ENCODE data around the gene GRB7. TPM values are rescaled to one million over a fixed set of nuclear protein-coding genes. Genes with fewer than 3 reads are reported as not detected.

GRB7 gene
- total RNA-seq, 1 experiment from 2014 or later, result 0.11 TPM

DNA sequence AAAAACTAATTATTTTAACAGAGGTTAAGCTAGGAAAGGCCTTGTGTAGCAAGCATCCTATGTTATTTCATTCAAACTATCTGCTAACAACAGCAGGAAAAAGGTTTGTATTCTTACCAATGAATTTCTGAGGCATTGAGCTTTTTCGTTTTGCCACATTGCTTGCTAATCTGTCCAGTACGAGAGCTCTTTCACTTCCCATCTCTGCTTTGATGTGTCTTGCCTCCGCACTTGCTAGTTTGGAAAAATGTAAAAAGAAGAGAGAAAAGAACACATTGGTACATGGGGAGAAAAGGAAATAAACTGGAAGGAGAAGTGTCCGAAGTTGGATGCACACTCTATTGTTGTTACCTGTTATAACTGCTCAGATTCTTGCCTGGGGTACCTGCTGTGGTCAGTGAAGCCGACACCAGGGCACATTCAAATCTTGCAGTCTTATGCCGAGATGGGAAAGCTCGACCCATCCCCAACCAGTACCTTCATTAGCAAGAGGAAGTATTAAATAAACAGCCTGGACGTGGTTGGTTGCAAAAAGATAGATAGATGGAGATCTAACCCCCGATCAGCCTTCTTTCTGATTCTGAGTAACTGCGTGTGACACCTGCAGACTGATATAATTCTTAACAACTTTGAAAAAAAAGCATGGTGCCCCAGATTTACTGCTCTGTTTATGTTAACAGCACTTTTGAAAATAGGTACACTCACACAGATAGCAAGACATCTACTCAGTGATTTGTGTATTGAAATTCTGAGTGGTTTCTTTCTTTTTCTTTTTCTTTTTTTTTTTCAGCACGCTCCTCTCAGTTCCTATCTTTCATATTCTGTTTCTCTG lies 40.0 kb downstream of the GRB7 start:
- in situ Hi-C loops (cut with HindIII; ENCODE audit: low pct_unique_long_range_greater_than_20kb, low sequenced_read_pairs), result no loop called here
- no peak for DNase-seq (ENCODE audit: low read depth, low spot score)

DNA sequence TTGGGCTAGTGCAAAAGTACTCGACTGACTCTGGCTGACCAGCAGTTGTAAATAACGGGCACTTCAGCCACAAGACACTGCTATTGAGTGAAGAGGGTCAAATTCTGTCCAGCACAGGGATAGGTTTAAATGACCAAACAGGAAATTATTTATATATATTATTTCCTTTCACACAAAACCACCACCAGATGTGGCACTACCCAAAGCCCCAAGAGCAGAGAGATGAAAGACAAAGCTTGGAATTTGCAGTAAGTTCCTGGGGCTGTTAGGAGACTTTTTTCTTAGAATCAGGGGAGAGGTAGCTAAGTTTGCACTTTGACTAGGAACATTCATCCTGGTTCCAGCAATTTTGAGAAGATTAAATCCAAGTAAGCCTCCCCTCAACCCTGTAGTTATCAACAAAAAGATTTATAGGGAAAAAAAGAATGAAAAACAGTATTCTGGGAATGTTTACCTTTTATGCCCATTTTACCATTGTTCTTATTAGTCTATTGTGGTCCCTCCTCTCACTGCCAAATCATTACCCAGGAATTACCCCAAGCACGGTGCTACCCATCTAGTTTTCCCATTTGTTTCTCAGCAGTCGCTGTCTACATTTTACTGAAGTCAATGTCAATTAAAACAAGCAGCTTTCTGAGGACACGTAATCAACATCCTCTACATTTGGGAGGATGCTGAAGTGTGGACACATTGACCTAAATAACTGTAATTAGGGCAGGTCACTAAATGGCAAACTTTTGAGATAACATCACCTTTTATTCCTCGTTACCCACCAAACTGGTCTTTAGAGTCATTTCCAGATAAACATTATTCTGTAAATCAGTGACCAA lies 43.5 kb downstream of the GRB7 start:
- in situ Hi-C loops (cut with HindIII; ENCODE audit: low pct_unique_long_range_greater_than_20kb, low sequenced_read_pairs), result no loop called here

DNA sequence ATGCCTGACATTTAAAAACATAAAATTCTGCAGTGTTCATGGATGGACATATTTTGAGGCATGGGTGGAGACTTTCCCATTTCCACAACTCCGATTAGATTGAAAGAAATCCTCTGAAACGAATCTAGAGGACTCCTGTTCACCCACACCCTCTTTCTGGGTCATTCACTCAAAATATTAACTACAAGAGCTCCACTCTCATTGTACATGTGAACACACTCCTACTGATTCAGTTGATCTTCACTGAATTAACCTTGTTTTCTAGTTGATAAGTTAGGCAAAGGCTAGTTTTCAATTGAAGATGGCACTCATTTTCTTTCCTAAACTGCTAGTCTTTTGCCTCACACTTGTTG lies 44.1 kb downstream of the GRB7 start:
- in situ Hi-C loops (cut with HindIII; ENCODE audit: low pct_unique_long_range_greater_than_20kb, low sequenced_read_pairs), result no loop called here
- no peak for DNase-seq (ENCODE audit: low read depth, low spot score)

More for the DNA sequence above, 43.5 kb downstream of the GRB7 start:
- no peak for DNase-seq (ENCODE audit: low read depth, low spot score)

DNA sequence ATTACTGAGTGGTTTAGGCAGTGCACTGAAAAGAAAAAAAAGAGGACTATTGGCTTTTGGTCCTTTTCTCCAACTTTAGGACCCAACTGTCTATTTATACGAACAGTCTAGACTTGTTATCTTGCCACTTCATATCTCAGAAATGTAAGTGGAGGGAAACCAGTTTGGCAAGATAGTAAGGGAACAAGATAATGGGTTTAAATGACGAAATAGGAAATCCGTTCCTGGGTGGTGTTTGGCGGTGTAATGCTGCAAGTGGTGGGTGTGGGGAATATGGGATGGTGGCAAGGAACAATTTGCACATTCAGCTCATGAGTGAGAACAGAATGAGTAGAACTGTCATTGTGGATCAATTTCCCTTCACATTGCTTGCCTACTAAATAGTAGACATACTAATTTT lies 44.7 kb downstream of the GRB7 start:
- in situ Hi-C loops (cut with HindIII; ENCODE audit: low pct_unique_long_range_greater_than_20kb, low sequenced_read_pairs), result no loop called here
- DNase-seq (ENCODE audit: low read depth, low spot score), result no peak

DNA sequence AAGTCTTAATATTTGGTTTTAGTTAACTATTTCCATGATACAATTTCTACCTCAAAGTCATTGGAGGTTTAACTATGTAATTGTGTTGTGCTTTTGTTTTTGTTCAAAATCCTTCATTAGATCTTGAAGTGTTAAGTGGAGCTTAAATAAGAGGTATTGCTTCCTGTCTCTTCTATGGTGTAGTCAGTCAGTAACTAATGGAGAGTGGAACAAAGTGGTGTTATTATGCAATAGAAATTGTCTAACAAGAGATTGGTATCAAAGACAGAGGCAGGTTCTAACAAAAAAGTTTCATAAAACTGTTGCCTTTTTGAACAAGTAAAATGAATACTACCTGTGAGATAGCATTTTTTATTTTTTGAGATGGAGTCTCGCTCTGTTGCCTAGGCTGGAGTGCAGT lies 45.2 kb downstream of the GRB7 start:
- in situ Hi-C loops (cut with HindIII; ENCODE audit: low pct_unique_long_range_greater_than_20kb, low sequenced_read_pairs), result no loop called here
- no peak for DNase-seq (ENCODE audit: low read depth, low spot score)

DNA sequence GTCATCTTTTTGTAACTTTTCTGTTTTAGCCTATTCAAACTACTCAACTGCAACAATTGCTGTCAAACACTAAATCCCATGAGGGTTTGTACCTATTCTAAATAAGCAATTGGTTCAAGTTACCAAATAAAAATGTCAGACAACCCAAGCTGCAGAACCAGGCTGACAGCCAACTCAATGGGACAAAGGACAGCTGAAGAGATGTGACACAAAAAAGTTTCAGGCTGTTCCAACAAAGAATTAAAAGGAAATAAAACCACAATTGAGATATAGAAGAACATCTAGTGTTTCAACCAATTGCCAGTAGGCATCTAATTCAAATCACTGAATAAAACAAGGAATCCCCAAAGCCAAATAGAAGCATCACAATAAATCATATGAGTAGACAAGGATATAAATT lies 49.3 kb downstream of the GRB7 start:
- in situ Hi-C loops (cut with HindIII; ENCODE audit: low pct_unique_long_range_greater_than_20kb, low sequenced_read_pairs), result no loop called here
- no peak for DNase-seq (ENCODE audit: low read depth, low spot score)

DNA sequence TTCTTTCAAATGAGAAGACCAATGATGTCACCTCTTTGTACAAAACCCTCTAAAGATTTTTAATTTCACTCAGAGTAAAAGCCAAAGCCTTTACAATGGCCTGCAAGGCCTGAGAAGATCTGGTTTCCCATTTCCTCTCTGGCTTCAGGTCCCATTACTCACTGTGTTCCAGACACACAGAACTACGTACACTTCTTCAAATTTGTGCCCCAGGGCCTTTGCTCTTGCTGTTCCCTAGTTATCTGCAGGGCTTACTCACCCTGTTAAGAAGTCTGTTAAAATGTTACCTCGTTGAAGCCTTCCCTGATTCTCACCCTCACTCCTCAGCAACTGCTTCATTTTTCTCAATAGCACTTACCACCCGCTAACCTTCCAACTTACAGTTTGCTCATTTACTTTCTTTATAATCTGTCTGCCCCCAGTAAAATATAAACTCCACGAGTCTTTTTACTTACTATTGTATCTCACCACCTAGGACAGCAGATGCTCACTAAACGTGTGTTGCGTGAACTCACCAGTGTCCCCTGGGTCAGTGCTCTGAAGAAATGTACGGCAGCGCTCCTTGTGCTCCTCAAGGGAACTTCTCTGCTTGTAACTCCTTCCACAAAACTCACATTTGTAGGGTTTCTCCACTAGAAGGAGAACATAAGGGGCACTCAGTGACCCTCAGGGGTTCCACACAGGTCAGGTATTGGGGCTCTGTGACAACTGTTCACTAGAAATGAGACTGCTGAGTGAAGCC lies 50.2 kb downstream of the GRB7 start:
- DNase-seq (ENCODE audit: low read depth, low spot score), result no peak
- in situ Hi-C loops (cut with HindIII; ENCODE audit: low pct_unique_long_range_greater_than_20kb, low sequenced_read_pairs), result no loop called here

DNA sequence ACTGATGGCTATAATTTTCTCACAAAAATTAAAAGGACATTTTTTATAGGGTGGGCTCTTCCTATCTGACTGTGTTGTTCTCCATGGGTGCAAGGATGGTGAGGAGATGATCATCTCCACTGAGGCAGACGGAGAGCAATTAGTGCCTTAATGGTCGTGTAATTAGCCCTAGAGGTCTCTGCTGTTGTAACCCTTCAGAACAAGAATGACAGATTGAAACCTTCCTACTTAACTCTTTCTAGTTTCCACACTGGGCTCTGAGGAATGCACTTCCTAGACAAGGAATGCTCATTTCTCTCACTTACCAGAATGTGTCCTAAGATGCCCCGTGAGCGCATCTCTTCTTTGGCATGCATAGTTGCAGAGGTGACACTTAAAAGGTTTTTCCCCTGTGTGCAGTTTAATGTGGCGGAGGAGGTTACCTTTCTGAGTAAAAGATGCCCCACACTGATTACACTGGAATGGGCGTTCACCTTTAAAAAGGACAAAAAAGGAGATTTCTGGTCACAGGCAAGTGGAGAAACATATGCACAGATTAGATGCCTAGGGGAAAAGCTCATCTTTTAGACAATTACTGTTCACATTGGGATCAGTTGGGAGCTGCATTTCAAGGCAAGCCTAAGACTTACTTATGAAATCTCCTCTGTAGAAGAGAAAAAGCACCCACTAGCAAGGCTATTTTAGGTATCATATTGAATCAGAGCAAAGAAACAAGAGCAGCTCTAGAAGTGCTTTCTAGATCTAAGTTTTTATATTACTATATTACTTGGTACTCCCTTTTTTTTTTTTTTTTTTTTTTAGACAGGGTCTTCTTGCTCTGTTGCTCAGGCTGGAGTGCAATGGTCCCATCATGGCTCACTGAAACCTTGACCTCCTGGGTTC lies 53.6 kb downstream of the GRB7 start:
- DNase-seq (ENCODE audit: low read depth, low spot score), result no peak
- in situ Hi-C loops (cut with HindIII; ENCODE audit: low pct_unique_long_range_greater_than_20kb, low sequenced_read_pairs), result no loop called here

DNA sequence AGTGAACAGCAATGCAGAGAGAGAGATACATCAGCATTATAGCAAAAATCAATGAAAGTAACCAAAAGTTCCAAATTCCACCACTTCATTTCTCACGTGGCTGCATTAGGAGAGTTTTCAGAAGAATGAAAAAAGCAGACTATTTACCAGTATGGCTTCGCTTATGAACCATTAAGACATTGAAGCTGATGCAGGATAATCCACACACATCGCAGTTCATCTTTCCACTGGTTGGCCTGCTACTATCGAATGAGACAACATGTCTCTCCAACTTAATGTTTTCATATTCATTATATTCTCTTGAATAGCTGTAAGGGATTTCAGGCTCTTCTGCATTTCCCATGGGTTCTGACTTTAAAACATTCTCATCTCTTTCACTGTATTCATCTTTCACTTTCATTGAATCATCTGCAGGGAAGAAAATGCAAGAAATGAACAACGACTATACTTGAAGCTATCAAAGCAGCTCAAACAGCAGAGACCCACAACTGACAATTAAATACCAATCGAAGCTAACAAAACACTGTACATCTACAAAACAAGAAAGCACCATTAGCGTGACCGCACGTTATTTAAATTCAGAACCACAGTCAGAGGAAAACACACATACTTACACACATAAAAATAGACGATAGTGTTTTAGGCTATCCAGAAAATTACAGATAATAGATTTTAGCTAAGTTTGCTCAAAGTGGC lies 54.9 kb downstream of the GRB7 start:
- no peak for DNase-seq (ENCODE audit: low read depth, low spot score)
- in situ Hi-C loops (cut with HindIII; ENCODE audit: low pct_unique_long_range_greater_than_20kb, low sequenced_read_pairs), result no loop called here

DNA sequence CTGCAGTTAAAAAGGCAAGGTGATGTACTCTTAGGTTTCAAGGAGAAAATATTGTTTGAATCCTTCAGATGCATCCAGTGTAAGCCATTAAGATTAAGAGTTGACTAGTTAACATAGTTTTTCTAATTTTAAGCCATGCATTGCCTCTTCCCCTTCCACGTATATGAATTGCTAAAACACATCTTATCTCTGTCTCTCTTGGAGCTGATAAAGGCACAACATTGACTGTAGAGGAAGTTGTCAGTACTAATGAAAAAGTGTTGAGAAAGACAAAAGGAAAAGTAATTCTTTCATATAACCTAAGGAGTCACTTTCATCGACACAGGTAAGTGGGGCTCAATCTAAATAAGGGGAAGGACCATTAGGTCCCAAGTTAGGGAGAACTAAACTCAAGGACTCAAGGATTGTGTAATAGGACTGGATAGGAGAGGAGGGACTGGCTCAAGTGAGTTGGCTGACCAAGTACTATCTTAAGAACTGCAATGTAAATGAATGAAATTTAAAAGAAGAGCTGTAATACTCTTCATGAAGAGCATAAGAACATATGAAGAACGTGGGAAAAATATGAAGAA lies 55.6 kb downstream of the GRB7 start:
- in situ Hi-C loops (cut with HindIII; ENCODE audit: low pct_unique_long_range_greater_than_20kb, low sequenced_read_pairs), result no loop called here
- DNase-seq (ENCODE audit: low read depth, low spot score), result no peak

DNA sequence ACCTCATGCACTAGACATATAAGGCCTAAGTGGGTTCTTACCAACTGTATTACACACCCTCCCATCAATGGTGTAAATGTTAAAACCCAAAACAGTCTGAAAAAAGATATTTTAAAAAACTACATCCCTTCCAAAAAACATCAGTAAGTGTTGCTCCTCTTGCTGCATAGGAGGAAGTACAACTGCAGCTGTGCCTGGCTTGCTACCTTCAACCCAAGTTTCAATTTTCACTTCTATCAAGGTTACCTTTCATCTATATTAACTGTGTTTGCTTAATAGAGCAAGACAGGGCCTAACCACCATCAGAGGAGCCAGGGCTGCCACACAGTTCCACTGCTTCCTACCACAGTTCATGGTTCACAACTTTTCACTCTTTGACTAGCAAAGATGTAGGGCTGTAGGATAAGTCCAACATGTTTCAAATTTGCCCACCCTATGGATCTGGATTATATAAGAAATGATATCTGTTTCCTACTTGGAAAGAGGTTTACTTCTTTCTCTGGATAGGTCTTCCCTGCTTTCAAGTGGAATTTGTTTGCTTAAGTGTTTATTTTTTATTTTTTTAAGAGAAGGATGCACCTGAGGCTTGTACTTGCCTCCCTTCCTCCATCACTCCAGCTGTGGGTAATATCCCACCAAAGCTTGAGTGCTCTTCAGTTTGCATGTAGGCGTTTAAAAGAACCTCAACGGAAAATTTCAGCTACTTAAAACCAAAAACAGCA lies 56.7 kb downstream of the GRB7 start:
- in situ Hi-C loops (cut with HindIII; ENCODE audit: low pct_unique_long_range_greater_than_20kb, low sequenced_read_pairs), result no loop called here
- DNase-seq (ENCODE audit: low read depth, low spot score), result no peak

Small RNA genes lying within 50 kb of the gene (small RNA-seq; reads per million reads assigned to genes)
- 0 reads per million in 2 experiments for gene MIR4728

Other genes starting within 250 kb of the GRB7 start
- not detected in 2 replicates for gene NEUROD2, start 130.0 kb upstream of the GRB7 start, total RNA-seq (2014; rRNA removed; shearing (Covaris generic))
- gene PPP1R1B, start 111.0 kb upstream of the GRB7 start, total RNA-seq (2014; rRNA removed; shearing (Covaris generic)), result 0.08 TPM in 1 of 2 replicates, not detected in the other
- 21.2 and 32.9 TPM in 2 replicates for gene STARD3, start 100.8 kb upstream of the GRB7 start, total RNA-seq (2014; rRNA removed; shearing (Covaris generic))
- gene TCAP, start 72.6 kb upstream of the GRB7 start, total RNA-seq (2014; rRNA removed; shearing (Covaris generic)), result 0.05 and 0.53 TPM in 2 replicates
- gene PNMT, start 69.5 kb upstream of the GRB7 start, total RNA-seq (2014; rRNA removed; shearing (Covaris generic)), result not detected in 2 replicates
- 6.6 and 7.2 TPM in 2 replicates for gene PGAP3, start 49.9 kb upstream of the GRB7 start, total RNA-seq (2014; rRNA removed; shearing (Covaris generic))
- 11.9 and 12.4 TPM in 2 replicates for gene ERBB2, start 37.9 kb upstream of the GRB7 start, total RNA-seq (2014; rRNA removed; shearing (Covaris generic))
- 50.0 and 58.8 TPM in 2 replicates for gene MIEN1, start 7.4 kb upstream of the GRB7 start, total RNA-seq (2014; rRNA removed; shearing (Covaris generic))
- 0.08 and 0.35 TPM in 2 replicates for gene IKZF3, start 126.4 kb downstream of the GRB7 start, total RNA-seq (2014; rRNA removed; shearing (Covaris generic))
- not detected in 2 replicates for gene ZPBP2, start 130.3 kb downstream of the GRB7 start, total RNA-seq (2014; rRNA removed; shearing (Covaris generic))
- gene GSDMB, start 180.7 kb downstream of the GRB7 start, total RNA-seq (2014; rRNA removed; shearing (Covaris generic)), result 0.27 and 0.40 TPM in 2 replicates
- gene ORMDL3, start 189.7 kb downstream of the GRB7 start, total RNA-seq (2014; rRNA removed; shearing (Covaris generic)), result 32.4 and 33.7 TPM in 2 replicates
- gene LRRC3C, start 189.8 kb downstream of the GRB7 start, total RNA-seq (2014; rRNA removed; shearing (Covaris generic)), result not detected in 2 replicates
- gene GSDMA, start 225.1 kb downstream of the GRB7 start, total RNA-seq (2014; rRNA removed; shearing (Covaris generic)), result not detected in 2 replicates
- gene PSMD3, start 242.9 kb downstream of the GRB7 start, total RNA-seq (2014; rRNA removed; shearing (Covaris generic)), result 125 and 129 TPM in 2 replicates